Fibroblast of skin of back (primary cell): Measurements from ENCODE around the gene EIF1AX. TPM values are rescaled to one million over a fixed set of nuclear protein-coding genes. Genes with fewer than 3 reads are reported as not detected.
"Not testable (repeated sequence)": the region's sequence is repeated elsewhere in the genome, so short reads cannot be mapped to it uniquely, and the experiment has no call there.

Source experiments
- DNase-seq: peaks from one replicate; pipeline ENCODE4 v3.0.0-alpha.2; 2013
- polyA plus RNA-seq, 2 experiments: library from polyadenylated mRNA; unstranded; fragments of 120-200 nt; gene quantifications; one replicate each; pipeline ENCODE4 v1.2.1, GENCODE V29; 2013; ENCODE audit not compliant: insufficient read length in 2 of 2

Gene EIF1AX, protein sequence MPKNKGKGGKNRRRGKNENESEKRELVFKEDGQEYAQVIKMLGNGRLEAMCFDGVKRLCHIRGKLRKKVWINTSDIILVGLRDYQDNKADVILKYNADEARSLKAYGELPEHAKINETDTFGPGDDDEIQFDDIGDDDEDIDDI
- 78.4 TPM for polyA plus RNA-seq (2013, experiment 1 of 2; ENCODE audit: insufficient read length)
- polyA plus RNA-seq (2013, experiment 2 of 2; ENCODE audit: insufficient read length), result 49.7 TPM

DNA sequence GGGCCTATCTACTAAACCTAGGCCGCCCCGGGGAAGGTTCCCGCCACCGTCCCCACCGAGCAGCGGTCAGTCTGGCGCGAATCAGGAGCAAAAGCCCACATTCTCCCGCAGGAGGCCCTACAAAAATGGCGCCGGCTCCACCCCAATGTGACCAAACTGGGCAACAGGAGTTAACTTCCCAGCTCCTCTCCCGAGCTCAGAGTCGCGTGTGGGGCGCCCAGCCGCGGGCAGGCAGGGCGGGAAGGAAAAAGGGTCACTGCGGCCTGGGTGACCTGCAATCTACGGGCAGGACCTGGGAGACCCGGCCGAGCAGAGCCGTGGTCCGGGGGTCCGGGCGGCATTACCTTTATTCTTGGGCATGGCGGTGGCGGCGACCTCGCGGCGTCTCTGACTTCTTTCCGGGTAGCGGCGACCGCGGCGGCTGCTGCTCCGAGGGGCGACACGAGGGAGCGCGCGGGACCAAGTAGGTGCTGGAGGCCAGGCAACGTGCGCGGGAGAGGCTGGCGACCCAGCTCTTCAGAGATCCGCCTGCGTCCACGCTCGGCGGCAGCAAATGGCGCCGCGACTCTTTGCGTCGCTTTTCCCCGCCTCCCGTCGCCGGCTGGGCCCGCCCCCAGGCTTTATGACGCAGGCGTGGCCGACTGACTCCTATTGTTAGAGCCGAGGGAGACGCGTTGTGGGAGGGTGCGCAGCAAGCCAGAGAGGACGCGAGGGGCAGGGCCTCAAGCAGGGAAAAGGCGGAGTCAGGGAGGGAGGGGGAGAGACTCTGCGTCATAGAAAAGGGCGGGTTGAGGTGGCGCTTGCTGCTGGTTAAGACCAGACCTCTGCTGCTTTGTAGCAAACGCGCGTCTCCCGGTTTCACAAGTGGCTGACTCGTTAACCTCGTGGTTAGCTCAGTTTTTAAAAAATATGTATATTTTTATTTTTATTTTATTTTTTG lies at the start of gene EIF1AX:
Gene EIF1AX, minus strand, starts transcription at position 558 of the 940 bp plus-strand sequence. Its CDS starts 198 bp downstream, at position 360.
- DNase-seq, result peak; percentile 97

DNA sequence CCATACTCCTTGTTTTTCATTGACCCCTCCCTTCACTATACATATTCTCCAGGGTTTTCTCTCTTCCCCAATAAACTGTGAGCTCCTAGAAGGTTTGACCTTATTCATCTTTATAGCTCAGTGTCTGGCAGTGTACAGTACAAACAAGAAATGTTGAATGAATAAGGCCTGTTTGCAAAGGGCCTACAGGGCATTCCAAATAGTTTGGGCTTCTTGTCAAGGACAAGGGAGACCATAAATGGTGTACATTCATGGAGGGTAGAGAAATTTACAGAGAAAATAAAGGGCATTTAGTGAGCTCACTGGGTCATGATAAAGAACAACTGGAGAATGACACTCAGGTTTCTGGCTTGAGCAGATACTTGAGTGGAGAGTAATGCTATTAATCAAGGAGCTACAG lies 47.5 kb upstream of the EIF1AX start:
- DNase-seq, result no peak

DNA sequence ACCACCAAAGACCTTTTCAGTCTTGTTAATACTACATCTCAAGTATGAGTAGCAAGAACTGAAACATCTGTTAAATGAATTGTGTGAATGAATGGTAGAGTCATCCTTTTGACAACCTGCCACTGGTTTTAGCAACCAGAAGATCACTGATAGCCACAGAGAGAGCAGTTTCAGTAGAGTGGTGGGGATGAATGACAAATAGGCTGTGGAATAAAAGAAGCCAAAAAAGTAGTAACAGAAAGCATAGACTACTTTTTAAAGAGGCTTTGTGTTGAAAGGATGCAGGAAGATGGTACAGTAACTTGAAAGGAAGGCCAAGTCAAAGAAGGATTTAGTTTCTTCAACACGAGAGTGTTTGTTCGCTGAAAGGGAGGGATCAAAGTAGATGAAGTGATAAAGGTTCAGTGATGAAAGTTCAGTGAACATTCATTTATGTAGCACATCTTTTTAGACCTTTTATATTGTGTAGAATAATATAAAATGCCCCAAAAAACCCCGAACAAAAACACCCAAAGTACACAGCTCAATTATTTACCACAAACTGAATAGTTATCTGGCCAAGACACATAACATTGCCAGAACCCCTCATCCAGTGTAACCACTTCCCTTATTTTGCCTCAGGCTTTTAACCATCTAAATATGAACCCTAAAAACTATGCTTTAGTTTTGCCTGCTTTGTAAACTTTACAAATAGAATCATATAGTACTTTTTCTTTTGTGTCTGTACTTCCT lies 40.1 kb upstream of the EIF1AX start:
- DNase-seq, result no peak

DNA sequence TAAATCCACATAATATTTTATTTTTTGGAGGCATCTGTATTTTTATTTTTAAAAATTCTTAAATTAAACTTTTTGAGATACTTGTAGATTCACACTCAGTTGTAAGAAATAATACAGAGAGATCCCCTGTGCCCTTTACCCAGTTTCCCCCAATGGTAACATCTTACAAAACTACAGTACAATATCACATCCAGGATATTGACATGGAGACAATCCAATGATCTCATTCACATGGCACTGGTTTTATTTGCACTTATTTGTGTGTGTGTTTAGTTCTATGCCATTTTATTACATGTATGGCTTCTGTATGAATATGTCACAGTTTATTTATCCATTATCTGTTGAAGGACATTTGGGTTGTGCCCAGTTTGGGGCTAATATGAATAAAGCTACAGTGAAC lies 35.5 kb upstream of the EIF1AX start:
- no peak for DNase-seq

DNA sequence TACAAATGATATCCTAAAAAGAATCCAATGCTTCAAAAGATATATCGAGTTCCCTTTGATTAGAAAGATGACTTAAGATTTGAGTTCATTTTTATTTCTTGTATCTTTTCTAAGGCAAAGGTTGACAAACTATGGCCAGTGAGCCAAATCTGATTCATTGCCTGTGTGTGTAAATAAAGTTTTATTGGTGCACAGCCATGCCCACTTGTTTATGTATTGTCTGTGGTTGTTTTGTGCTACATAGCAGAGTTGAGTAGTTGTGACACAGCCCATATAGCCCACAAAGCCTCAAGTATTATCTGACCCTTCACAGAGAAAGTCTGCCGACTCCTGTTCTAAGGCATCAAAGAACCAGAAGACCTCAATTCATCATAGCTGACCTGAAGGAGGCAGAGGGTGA lies 32.2 kb upstream of the EIF1AX start:
- no peak for DNase-seq

DNA sequence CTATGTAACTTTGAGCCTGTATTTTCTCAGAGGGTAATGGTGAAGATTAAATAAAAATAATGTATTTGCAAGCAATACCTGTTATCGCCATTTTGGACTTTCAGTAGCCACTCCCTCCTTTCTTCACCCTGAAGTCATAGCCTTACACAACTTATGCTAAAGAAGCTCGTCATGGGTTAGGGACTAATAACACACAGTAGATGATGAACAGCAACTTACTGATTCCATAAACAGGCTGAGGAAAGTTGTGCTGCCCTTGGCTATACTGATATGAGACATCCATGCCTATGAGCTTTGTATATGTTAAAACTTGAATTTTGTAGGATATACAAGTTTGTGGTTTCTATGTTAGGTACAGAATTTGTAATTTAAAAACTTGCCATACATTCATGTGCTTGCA lies 31.7 kb upstream of the EIF1AX start:
- no peak for DNase-seq

DNA sequence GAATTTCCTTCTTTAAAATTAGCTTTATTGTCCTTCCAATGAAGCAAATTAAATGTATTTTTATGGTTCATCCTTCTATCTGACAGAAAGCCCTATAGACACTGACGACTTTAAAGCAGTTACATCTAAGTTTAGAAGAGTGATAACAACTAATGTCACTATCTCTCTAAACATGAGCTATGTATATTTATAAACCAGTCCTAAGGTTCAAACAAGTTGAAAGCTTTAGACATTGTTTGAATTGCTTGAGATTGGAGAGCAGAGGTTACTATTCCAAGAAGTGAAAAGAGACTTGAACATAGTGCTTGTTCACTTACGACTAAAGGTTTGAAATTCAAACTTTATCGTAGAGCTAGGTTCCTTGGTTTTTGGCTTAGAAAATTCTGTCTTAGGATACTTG lies 30.2 kb upstream of the EIF1AX start:
- no peak for DNase-seq

DNA sequence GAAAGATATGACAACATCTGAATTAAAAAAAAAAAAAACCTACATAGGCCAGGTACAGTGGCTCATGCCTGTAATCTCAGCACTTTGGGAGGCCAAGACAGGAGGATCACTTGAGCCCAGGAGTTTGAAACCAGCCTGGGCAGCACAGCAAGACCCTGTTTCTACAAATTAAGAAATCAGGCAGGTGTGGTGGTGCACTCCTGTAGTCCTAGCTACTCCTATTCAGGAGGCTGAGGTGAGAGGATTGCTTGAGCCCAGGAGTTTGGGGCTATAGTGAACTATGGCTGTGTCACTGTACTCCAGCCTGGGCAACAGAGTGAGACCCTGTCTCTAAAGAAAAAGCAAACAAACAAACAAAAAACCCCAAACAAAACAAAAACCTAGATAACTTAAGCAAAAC lies 20.9 kb upstream of the EIF1AX start:
- DNase-seq, result not testable (repeated sequence)

DNA sequence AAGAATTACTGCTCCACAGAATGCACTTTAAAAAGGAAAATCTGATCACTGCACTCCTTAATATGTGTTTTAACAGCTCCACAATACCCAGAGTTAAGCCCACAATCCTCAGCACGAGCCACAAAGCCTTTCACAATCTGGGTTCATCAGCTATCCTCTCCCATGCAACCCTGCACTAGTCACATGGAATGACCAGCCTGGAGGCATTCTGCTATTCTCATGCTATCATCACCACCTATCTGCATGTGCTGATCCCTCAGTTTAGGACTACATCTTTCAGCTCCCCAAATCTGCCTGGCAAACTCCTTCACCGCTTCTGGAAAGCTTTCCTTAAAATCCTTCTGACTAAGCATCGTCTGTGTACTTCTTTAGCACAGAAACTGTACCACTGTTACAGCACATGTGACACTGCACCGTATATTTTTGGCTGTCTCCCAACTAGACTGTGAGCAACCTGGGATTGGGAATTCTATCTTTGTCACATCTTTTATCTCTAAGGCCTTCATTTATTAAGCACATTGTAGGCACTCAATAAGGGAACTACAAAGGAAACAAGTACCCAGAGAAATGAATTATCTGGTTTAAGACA lies 18.3 kb upstream of the EIF1AX start:
- DNase-seq, result no peak

DNA sequence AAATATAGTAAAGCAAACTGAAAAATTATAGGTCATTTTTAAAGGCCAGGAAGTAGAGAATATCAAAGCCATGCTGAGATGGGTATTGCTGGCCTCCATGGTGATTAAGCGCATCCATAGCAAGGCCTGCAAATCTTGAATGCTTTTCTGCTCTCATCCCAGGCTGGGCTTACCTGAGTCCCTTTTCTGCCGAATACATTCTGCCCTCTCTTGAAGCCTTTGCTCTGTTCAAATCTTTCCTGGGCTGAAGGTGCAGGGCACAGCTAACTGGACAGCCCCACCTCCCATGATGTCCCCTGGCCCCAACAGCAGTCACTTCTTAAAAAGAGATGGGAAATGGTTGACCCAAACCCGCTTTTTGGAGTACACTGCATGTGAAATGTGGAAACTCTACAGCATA lies 10.1 kb upstream of the EIF1AX start:
- DNase-seq, result no peak

DNA sequence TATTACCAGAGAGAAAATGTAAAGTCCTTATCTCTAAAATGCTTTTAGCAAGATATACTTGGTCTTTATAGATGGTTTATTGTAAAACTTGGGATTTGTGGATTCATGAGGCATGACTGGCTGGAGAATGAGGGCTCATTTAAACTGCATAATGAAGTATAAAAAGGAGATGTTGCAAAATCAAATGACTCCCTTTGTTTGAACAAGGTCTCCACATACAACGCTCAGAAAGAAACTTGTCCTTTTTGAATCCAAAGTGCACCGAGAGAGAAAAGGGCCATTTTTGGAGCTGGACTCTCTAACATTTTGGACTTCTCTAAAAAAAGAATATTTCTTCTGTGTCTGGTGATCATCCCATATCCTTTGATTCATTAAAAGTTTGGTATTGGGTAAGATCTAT lies 7.7 kb upstream of the EIF1AX start:
- no peak for DNase-seq

DNA sequence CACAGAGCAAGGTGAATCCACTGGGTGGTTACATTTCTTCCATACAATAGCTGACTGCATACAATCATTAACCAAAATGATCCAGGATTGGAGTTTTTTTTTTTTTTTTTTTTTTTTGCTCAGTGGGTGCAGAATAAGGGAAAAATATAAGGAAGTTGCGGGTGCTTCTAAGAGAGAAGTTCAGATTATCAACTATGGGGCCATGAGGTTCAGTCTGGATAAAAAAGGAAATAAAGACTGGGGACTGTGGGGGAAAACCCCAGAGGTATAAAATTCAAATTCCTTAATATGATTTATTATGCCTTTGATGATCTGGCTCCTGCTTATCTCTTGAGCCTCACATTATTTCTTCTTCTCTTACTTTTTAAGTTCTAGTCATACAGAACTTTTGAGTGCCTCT lies 5.9 kb upstream of the EIF1AX start:
- no peak for DNase-seq

DNA sequence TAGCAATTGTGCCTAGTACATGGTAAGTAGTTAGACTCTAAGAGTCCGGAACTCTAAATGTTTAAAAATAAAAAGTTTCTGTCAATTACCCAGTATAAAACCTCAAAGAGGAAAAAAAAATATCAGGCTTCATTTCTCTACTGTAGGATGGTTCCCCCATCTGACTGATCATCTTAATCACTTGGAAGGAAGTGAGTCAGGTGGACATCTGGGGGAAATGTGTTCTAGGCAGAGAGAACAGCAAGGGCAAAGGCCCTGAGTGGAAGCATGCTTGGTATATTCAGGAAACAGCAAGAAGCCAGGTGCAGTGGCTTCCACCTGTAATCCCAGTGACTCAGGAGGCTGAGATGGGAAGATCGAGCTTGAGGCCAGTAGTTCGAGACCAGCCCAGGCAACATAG lies 2.9 kb upstream of the EIF1AX start:
- peak; percentile 24 for DNase-seq

DNA sequence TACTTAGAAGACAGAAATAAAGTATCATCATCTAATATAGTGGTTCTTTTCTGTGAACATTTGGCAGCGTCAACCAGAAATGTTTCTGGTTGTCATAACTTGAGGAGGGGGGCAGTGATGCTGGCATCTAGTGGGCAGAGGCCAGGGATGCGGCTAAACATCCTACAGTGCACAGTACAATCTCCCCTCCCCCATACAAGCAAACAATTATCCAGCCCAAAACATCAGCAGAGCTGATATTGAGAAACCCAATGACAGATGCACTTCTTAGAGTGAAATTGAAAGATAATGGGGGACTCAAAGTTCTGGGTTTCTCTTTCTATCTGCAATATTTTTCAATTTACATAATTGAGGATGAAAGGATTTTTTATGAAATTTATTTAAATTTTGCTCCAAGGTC lies 1.9 kb upstream of the EIF1AX start:
- DNase-seq, result no peak

DNA sequence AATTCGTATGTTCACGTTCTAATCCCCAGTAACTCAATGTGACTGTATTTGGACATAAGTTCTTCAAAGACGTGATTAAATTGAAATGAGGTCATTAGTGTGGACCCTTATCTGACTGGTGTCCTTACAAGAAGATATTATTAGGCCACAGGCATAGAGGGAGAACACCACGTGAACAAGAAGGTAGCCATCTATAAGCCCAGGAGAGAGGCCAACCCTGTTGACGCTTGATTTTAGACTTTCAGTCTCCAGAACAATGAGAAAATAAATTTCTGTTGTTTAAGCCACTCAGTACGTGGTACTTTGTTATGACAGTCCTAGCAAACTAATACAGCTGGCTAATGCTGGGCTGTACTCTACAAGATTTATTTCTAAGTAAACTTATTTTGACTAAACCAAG lies 1.5 kb upstream of the EIF1AX start:
- DNase-seq, result no peak

DNA sequence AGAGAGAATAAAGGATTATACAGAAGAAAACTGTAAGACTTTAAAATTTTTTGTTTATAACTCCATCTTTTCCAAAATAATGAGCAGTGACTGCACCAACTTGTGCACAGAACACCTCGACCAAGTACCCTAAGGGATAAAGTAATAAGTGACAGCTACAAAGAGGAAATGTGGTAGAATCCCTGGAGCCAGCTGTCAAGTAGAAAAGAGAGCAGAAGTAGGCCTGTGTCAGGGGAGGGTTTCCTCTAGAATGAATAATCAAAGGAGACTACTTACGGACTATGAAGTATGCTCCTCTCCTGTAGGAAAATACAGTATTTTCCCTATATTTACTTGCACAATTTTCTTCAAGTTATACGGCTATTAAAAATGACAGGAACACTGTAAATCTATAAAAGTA lies 1.2 kb downstream of the EIF1AX start:
- DNase-seq, result no peak

DNA sequence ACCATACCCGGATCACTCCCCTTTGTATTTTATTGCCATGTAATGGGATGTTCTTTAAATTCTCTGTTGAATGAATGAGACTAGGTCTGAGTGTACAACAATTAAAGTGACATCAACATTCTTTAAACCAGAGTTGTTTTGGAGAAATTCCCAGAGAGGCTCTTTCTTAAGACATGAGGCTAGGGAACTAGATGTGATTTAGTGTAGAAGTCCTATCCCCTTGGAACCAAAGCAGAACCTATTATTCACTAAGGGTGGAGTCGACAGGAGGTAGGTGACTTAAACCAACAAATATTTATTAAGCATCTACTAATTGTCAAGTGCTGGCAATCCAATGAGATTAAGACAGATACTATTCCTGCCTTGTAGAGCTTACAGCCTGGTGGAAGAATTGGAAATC lies 1.7 kb downstream of the EIF1AX start:
- DNase-seq, result peak; percentile 18

DNA sequence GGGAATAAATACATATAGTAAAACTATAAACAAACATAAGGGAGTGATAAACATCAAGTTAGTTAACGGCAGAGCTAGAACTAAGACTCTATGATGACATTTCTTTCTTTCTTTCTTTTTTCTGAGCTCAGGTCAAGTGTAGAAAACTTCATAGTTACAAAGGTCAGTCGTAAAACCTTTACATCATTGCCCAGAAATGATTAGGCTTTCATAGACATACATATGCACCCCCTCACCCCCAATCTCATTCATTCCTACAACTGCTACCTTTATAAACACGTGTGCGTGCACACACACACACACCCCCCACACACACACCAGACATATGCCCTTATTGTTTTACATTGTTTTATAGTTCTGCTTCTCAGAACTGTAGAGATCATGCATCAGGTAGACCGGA lies 5.7 kb downstream of the EIF1AX start:
- DNase-seq, result no peak

DNA sequence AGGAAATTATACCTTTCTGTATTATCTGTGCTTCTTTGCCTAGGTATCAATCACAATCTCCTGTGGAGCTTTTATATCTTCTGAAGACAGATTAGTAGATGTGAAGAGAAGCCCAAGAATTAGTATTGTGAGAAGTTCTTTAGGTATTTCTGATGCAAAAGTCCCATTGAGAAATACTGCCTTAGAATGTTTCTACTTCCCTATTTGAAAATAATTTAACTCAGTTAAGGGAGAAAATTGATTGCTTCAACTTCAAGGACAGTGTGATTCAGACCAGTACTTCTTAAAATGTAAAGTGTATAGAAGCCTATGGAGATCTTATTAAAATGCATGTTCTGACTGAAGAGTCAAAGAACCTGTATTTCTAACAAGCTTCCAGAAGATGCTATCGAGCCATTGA lies 9.0 kb downstream of the EIF1AX start:
- DNase-seq, result no peak

DNA sequence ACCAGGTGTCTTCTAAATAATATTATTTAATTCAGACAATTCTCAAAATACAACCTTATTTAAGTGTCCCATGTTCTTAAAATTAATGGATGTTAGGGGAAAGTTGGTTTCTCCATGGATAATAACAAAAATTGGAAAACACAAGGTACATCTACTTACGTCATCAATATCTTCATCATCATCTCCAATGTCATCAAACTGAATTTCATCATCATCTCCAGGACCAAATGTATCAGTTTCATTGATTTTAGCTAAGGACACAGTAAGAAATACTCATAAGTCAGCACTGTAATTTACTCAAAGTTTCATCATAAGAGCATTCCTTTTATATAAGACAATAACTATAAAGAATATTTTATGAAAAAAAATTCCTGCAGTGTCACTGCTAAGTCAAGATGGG lies 11.3 kb downstream of the EIF1AX start:
- peak; percentile 34 for DNase-seq

DNA sequence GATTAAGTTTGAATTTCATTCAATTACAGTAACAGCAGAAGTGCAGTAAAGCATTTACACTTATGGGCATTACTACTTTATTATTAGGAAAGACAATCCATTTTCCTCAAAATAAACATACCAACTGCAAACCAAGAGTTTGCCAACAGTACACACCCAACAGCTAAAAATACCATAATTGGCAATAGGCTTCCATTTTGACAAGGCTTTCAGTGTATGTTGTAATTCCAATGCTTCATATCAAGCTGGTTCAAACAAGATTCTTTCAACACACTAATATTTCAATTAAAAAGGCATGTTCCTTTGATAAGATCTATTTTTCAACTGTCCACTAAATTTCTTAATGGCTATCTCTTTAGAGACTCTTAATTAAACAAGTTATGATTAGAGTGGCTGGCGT lies 12.1 kb downstream of the EIF1AX start:
- DNase-seq, result no peak

DNA sequence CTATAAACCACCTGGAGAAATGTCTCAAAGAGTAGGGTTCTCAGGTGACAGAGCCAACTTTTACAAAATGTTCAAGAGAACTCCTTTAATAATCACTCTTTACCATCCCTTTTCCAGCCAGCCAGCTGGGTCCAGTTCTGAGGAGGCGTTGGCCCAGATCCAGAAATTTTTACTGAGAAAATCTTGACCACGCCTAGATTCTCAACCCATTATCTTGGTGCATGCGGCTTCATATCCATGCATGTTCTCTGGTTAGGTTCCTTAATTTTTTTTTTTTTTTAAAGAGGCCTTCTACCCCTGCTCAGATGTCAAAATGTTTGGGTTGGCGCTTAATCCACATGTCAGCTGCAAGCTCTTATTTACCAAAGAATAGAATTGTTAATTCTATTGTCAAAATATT lies 13.0 kb downstream of the EIF1AX start:
- DNase-seq, result no peak

DNA sequence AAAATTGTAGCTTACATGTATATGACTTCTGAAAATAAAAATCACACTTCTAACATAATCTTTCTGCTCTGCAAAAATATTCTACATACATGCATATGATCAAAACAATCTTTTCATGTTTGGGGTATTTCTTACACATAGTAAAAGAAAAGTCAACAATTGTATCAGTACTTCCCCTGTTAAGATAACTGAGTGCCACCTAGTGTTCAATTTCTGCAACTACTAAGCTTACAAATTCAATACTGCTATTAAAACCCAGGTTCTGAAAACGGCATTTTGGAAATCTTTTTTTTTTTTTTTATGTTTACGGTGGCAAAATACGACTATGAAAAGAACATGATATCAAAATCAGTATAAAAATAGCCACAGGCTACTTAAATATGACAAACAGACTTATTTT lies 14.2 kb downstream of the EIF1AX start:
- DNase-seq, result not testable (repeated sequence)
